Activated CD4-positive, CD25-positive, alpha-beta regulatory T cell treated with anti-CD3 and anti-CD28 coated beads, Interleukin-2, amount 50 U/mL, for 24 hours (primary cell): ENCODE measurements around the gene RPL12.

Experiments used
- ATAC-seq, 2 donors: fragments of 150-1000 bp; cut with Tn5 transposase; one replicate each; pipeline ENCODE4 v1.10.0; 2021; ENCODE audit warnings: mild to moderate bottlenecking in 1 of 2, moderate library complexity in 1 of 2

RPL12 gene

GRCh38 chr9:127450830-127451607, at the start of gene RPL12, which contains the start of gene LRSAM1:
Gene RPL12, minus strand, starts transcription at chr9:127451406. Its CDS starts 89 bp downstream, at chr9:127451317.
Gene LRSAM1, plus strand, starts transcription at chr9:127451510. Its CDS starts 3,018 bp downstream, at chr9:127454528.
- peak; percentile 69 to 74 for ATAC-seq

- ATAC-seq: no peak
Observed at GRCh38 chr9:127500862-127501261, 49.7 kb upstream of the RPL12 start.

DNA sequence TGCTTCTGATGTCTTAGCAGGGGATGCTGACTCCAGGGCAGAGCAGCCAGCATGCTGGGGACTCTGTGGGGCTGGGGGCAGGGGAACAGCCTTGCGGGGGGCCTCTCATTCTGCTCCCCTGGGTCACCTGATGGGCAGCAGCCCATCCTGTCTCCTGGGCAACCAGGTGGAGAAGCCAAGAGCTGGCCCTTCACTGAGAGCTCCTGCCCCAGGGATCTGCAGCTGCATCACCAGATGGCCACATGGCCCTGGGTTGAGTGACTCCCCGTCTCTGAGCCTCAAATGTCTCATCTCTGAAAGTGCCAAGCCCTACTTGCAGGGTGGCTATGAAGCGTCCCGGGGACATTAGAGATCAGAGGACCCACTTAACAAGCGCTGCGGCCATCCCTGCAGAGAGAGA, 49.2 kb upstream of the RPL12 start:
- ATAC-seq: no peak

- ATAC-seq: no peak
Observed at GRCh38 chr9:127498298-127498697, 47.1 kb upstream of the RPL12 start.

DNA sequence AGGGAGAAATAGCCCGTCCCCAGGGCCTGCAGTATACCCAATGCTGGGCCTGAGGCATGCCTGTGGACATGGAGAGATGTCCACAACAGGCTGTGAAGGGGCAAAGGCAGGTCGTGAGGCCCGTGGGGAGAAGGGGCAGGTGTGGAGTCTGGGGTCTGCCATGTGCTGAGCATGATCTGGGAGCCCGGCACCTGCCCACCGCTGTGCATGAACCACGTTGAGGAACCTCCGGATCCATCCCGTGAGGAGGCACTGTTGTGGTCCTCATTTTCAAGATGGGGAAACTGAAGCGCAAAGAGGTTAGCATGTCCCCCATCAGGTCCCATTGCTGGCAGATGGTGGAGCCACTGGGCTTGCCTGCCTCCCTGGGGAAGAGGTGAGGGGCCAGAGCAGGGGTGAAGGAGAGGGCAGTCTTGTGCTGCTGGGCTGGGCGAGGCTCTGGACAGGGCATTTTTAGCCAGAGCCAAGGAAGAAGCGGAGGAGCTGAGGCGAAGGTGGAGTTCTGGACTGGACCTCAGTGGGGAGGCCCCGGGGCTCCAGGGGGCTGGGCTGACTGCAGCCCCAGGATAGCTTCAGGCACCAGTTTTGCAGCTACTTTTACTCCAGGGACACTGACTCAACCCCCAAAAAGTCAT, 46.6 kb upstream of the RPL12 start:
- no peak for ATAC-seq

DNA sequence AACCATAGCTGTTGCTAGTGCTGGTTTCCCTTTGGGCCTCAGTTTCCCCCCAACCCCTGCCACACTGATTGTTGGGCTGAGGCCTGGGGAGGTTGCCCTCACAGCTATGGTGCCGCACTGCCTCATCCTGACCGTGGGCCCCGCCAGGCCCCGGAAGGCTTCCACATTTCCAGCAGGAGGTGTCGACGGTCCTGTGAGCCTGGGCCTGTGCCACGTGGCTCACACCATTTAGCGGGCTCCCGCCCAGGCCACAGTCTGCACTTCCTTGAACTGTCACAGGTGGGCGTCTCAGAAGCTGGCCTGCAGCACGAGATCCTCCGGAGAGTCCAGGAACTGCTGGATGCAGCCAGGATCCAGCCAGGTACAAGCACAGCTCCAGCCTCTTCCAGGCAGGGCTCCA, 45.8 kb upstream of the RPL12 start:
- ATAC-seq: no peak

DNA sequence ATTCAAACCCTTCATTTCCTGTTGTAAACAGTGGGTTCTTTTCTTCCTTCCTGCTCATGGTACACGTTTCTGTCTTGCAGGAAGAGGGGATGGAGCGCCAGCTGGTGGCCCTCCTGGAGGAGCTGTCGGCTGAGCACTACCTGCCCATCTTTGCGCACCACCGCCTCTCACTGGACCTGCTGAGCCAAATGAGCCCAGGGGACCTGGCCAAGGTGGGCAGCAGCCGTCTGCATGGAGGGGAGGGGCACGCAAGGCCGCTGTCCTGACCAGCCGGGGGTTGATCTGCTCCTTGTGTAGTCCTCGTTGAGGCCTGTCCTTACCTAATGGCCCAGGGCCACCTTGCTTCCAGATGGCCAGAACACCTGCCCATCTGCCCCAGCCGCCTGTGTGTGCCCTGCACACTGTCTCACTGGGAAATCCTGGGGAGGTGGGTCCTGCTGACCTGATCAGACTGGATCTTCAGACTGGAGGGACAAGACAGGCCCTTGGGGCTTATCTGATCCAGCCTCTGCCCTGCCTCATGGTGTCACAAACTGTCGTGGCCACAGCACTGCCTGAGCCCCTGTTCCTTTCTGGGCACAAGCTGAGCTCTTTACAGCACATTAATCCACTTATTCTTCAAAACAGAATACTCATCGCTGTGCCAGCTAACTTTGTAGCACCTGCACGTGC, 44.8 kb upstream of the RPL12 start:
- ATAC-seq: no peak

- ATAC-seq: no peak
Observed at GRCh38 chr9:127494304-127494702, 43.1 kb upstream of the RPL12 start.

DNA sequence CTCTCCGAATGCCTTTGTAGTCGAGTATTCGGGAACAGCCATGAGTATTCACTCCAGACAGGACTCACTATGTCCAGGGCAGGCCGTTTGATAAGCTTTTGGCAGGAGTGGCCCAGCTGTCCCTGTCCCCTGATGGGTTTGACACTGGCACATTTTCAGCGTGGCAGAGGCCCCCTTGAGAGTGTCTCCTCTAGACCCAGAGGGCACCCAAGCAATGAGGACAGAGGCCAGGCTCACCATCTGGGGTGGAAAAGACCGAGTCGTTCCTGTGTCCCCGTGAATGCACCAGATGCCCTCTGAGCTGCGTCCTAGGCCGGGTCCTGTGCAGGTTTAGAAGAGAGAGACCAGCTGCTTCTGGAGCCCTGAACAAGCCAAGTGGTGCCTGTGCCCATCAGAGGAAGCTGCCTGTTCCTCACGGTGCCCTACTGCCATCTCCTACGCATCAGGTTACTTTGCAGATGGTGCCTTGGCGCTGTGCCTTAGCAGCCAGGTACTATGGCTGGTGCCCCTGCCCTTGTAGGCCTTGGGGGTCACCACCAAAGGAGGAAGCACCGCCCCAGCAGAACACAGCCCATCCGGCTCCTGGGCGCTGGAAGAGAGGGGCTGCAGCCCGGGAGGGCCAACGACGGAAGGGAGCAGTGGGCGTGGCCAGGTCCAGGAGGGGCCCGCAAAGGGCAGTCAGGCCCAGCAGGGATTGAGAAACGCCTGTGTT, 42.5 kb upstream of the RPL12 start:
- ATAC-seq: no peak

- ATAC-seq: no peak
Observed at GRCh38 chr9:127492616-127493015, 41.4 kb upstream of the RPL12 start.

- no peak for ATAC-seq
Observed at GRCh38 chr9:127491516-127491915, 40.3 kb upstream of the RPL12 start.

- no peak for ATAC-seq
Observed at GRCh38 chr9:127490535-127491230, 39.5 kb upstream of the RPL12 start.

DNA sequence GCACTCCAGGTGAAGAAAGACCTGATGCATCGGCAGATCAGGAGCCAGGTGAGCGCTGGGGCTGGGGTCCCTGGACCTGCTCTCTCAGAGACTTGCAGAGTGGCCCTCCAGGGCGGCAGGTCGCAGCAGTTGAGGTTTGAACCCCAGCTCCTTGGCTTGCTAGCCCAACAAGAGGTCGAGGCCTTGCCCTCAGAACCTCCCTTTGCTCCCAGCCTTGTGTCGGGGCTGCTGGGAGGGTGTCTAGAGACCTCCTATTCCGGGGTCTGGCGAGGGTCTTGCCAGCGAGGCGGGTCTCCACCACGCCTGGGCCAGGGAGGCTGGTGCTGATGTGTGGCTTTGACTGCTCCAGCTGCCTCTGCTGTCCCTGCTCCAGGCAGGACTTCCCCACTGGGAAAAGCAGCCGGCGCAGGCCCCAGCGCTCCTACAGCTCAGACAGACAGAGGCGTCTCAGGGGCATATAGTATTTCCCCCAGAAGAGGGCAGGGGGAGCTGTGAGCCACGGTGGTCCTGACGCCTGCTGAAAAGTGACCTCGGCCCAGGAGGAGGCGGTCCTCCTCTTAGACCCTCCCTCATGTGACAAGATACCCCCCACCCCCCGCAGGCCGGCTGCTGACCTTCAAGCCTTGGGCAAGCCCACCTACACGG, 38.4 kb upstream of the RPL12 start:
- no peak for ATAC-seq

- ATAC-seq: no peak
Observed at GRCh38 chr9:127488946-127489345, 37.7 kb upstream of the RPL12 start.

- ATAC-seq: no peak
Observed at GRCh38 chr9:127485995-127486394, 34.8 kb upstream of the RPL12 start.

DNA sequence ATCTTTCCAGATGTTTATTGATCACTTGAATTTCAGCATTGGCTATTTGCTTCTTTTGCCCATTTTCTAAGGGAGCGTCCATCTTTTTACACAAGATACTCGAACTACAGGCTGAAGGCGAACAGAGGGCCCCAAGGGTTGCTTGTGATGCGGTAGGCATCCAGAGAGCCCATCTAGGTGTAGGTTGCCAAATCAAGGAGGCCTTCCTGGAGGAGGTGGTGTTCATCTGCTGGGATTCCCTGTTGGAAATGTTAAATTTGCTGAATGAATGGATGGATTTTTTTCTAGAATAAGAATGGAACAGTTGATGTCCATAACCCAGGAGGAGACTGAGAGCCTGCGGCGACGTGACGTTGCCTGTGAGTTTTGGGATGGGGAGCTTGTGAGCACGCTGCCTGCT, 31.5 kb upstream of the RPL12 start:
- no peak for ATAC-seq

DNA sequence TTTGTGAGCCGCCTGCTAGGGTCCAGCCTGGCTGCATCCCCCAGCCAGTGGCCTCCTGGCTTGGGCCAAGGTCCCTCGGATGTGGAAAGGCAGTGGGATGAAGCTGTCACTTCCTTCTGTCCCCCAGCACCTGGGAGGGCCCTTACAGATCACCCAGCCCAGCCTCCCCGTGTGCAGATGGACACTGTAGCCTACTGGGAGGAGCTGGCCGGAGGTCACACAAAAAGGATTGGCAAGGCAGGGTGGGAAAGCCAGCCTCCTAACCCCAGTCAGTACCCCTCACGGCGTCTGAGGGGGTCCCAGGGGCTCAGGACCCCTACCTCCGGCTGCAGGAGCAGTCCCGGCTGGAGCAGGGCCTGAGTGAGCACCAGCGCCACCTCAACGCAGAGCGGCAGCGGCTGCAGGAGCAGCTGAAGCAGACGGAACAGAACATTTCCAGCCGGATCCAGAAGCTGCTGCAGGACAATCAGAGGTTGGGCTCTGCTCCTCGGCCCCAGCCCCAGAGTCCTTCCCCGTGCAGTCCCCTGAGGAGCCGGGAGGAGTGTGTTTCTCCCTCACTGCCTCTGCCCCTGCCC, 28.4 kb upstream of the RPL12 start:
- ATAC-seq: no peak

DNA sequence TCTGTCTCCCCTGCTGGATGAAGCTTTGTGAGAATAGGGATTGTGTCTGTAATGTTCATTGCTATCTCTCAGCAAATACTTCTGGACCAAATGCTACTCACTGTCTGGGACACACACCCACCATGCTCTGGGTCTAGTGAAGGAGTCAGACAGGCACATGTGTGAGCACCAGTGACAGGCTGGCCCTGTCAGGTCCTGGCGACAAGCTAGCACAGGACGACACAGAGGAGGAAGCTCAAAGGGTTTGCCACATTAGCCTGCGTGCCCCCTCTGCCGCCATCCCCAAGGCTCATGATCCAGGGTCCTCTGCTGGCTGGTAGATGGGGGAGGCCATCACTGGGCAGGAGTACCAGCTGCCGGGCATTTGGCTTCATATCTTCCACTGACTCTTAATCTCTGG, 23.4 kb upstream of the RPL12 start:
- no peak for ATAC-seq

DNA sequence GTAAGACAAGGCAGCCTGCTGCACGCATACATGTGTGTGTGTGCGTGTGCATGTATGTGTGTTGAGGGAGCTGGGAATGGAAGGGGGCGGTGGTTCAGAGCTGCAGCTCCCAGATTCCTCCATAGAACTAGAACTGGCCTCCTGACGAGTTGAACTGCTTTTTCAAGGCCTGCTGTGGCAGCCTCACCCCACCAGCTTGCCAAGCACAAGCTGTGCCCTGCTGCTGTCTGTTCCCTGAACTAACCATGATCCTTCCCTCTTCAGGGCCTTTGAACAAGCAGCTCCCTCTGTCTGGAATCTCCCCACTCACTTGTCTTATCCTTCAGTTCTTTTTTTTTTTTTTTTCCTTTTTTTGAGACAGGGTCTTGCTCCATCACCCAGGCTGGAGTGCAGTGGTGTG, 22.7 kb upstream of the RPL12 start:
- ATAC-seq: no peak

GRCh38 chr9:127473501-127473900, 22.3 kb upstream of the RPL12 start:
- no peak for ATAC-seq

DNA sequence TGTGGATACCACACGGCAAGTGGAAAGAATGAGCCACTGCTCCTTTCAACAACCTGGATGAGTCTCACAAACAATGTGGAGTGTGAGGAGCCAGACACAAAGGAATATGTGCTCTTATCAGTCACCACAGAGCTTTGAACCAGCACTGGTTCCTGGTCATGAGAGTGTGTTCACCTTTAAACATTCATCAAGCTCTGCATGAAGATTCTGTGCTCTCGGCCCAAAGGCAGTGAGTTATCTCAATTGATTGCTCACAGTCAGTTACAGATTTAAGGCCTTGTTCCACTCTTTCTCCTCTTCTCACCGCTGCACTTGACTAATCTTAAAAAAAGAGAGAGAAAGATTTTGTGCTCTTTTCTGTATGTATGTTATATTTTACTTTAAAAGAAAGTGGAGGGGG, 19.5 kb upstream of the RPL12 start:
- no peak for ATAC-seq

DNA sequence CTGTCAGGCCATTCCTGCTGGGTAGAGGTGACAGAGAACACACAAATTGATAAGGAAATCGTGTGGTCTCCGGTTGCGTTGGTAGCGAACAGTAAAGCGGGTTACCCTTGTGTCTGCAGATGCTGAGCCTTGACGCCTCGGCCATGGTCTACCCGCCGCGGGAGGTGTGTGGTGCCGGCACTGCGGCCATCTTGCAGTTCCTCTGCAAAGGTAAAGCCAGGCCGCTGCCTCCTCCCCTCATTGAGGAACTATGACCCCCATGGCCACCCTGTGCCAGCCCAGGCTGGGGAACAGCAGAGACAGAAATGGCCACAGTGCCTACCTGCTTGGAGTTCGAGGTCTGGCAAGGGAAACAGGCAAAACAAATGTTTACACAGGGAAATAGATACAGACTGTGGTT, 16.4 kb upstream of the RPL12 start:
- no peak for ATAC-seq
